Activated B cell treated with CpG ODN at 0.5 μM for 24 hours (primary cell): Measurements from ENCODE around the gene TRIM66. TPM values are rescaled to one million over a fixed set of nuclear protein-coding genes. Genes with fewer than 3 reads are reported as not detected.

Experiments used
- ATAC-seq: fragments of 200-7000 bp; cut with Tn5 transposase; one replicate; pipeline ENCODE4 v1.10.0; 2021; ENCODE audit warnings: low read depth, mild to moderate bottlenecking, moderate library complexity
- CTCF ChIA-PET: fragments of 350-600 bp; sonication (Branson Sonifier 250); formaldehyde crosslinking; loops from one replicate; lab custom pipeline; 2021; ENCODE audit warnings: antibody characterized with exemption; lab: Charles Lee
- POLR2A ChIA-PET: fragments of 350-600 bp; sonication (Branson Sonifier 250); formaldehyde crosslinking; loops from one replicate; lab custom pipeline; 2021; ENCODE audit warnings: antibody characterized with exemption; lab: Charles Lee
- DNase-seq: peaks from one replicate; pipeline ENCODE4 v3.0.0; 2022
- H3K27ac Mint-ChIP-seq: one replicate; pipeline ENCODE4 v1.8.0; 2020; ENCODE audit warnings: mixed read lengths
- H3K27me3 Mint-ChIP-seq: one replicate; pipeline ENCODE4 v1.8.0; 2021; ENCODE audit warnings: mixed read lengths
- H3K36me3 Mint-ChIP-seq: one replicate; pipeline ENCODE4 v1.8.0; 2021; ENCODE audit warnings: low read depth, mixed read lengths
- H3K4me1 Mint-ChIP-seq: one replicate; pipeline ENCODE4 v1.8.0; 2021; ENCODE audit warnings: mixed read lengths
- H3K4me3 Mint-ChIP-seq: one replicate; pipeline ENCODE4 v1.8.0; 2020; ENCODE audit warnings: mild to moderate bottlenecking, mixed read lengths
- H3K9me3 Mint-ChIP-seq: one replicate; pipeline ENCODE4 v1.8.0; 2020; ENCODE audit warnings: mixed read lengths
- intact Hi-C: fragments of 100-400 bp; cut with micrococcal nuclease; formaldehyde crosslinking; loops from one replicate; pipeline ENCODE4 v1.15.1; 2024
- total RNA-seq: library from RNA; stranded (reverse); gene quantifications from 2 replicates; pipeline ENCODE4 v1.2.3, GENCODE V29; 2022
- TF ChIP-seq, protein P1 (sequence below): fragments of 200-600 bp; IDR thresholded peaks from one replicate; pipeline ENCODE4 v1.8.0; 2022; ENCODE audit warnings: antibody characterized with exemption, mild to moderate bottlenecking

Gene TRIM66
- total RNA-seq, 1 donor from 2014 or later, result 12.4 TPM

DNA sequence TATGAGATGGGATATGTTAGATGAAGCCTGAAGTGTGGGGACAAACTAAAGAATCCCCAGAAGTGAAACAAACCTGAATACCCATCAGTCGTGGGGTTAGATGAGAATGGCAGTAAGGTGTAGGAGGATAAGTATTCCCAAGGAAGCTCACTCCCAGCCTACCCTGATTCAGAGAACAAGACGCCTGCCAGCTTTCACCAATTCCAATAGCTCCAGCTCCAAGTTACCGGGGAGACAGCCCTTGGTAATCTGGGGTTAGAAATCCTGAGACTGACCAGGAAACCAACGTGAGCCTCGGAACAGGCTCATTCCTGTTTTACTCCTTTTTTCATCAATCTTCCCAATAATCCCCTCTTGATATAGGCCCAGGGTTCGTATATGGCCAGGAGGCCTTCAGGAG, 46.6 kb upstream of the TRIM66 start:
- no peak overlapping the region for H3K4me3 Mint-ChIP-seq

GRCh38 chr11:8728563-8728962, 46.1 kb upstream of the TRIM66 start:
- peaks cover 27% of the 10 kb centered on the region for H3K4me1 Mint-ChIP-seq
- H3K9me3 Mint-ChIP-seq, result no peaks in the 10 kb centered on the region
- DNase-seq, result no peak
- no peak overlapping the region for H3K27ac Mint-ChIP-seq
- no peaks in the 10 kb centered on the region for H3K27me3 Mint-ChIP-seq
- CTCF ChIA-PET, result no interaction called here
- POLR2A ChIA-PET, result no interaction called here
- ATAC-seq, result no peak
- TF ChIP-seq, protein P1, sequence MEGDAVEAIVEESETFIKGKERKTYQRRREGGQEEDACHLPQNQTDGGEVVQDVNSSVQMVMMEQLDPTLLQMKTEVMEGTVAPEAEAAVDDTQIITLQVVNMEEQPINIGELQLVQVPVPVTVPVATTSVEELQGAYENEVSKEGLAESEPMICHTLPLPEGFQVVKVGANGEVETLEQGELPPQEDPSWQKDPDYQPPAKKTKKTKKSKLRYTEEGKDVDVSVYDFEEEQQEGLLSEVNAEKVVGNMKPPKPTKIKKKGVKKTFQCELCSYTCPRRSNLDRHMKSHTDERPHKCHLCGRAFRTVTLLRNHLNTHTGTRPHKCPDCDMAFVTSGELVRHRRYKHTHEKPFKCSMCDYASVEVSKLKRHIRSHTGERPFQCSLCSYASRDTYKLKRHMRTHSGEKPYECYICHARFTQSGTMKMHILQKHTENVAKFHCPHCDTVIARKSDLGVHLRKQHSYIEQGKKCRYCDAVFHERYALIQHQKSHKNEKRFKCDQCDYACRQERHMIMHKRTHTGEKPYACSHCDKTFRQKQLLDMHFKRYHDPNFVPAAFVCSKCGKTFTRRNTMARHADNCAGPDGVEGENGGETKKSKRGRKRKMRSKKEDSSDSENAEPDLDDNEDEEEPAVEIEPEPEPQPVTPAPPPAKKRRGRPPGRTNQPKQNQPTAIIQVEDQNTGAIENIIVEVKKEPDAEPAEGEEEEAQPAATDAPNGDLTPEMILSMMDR, result no peak
- no peak overlapping the region for H3K4me3 Mint-ChIP-seq
- H3K36me3 Mint-ChIP-seq, result no peaks in the 10 kb centered on the region
- intact Hi-C loops, result no loop called here

More for the DNA sequence above, 46.6 kb upstream of the TRIM66 start:
- no peaks in the 10 kb centered on the region for H3K9me3 Mint-ChIP-seq
- ChIA-PET CTCF (no interaction called here), POLR2A (no interaction called here)
- ATAC-seq, result no peak
- no peaks in the 10 kb centered on the region for H3K36me3 Mint-ChIP-seq
- intact Hi-C loops, result no loop called here
- H3K4me1 Mint-ChIP-seq, result peaks cover 32% of the 10 kb centered on the region
- TF ChIP-seq, protein P1, result no peak
- no peak overlapping the region for H3K27ac Mint-ChIP-seq
- DNase-seq, result no peak
- H3K27me3 Mint-ChIP-seq, result no peaks in the 10 kb centered on the region

- ATAC-seq, result no peak
- intact Hi-C loops, result no loop called here
These were observed 43.9 kb upstream of the TRIM66 start for GRCh38 chr11:8726395-8726794.

DNA sequence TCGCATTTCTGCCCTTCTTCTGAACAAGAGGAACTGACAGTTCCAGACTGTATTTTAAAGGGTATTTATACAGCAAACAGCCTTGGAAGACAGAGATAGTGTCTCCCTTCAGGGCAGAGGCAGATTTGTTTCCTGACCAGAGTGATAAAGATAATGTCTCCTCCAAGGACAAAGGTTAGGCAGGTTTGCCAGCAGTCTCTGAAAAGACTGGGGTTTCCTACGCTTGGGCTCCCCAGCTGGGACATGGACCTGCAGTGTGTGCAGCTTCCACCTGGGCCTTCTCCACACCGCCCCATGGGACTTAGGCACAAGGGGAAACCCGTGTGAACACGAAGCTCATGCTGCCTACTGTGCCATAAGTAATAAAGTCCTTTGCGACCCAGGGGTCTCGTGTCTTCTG, 42.2 kb upstream of the TRIM66 start:
- peaks cover 10% of the 10 kb centered on the region for H3K27me3 Mint-ChIP-seq
- ATAC-seq (no peak), DNase-seq (no peak)
- TF ChIP-seq, protein P1, result no peak
- intact Hi-C loops, result no loop called here
- H3K4me1 Mint-ChIP-seq, result no peaks in the 10 kb centered on the region
- ChIA-PET POLR2A (no interaction called here), CTCF (no interaction called here)
- H3K27ac Mint-ChIP-seq, result no peak overlapping the region
- H3K4me3 Mint-ChIP-seq, result no peak overlapping the region
- H3K9me3 Mint-ChIP-seq, result no peaks in the 10 kb centered on the region
- no peaks in the 10 kb centered on the region for H3K36me3 Mint-ChIP-seq

More at GRCh38 chr11:8726395-8726794, 43.9 kb upstream of the TRIM66 start:
- Mint-ChIP-seq H3K27ac (no peak overlapping the region), H3K36me3 (no peaks in the 10 kb centered on the region), H3K27me3 (peaks cover 4% of the 10 kb centered on the region), H3K9me3 (no peaks in the 10 kb centered on the region), H3K4me1 (peaks cover 6% of the 10 kb centered on the region), H3K4me3 (no peak overlapping the region)
- no peak for DNase-seq
- POLR2A ChIA-PET, result no interaction called here
- TF ChIP-seq, protein P1, result no peak
- CTCF ChIA-PET, result no interaction called here

DNA sequence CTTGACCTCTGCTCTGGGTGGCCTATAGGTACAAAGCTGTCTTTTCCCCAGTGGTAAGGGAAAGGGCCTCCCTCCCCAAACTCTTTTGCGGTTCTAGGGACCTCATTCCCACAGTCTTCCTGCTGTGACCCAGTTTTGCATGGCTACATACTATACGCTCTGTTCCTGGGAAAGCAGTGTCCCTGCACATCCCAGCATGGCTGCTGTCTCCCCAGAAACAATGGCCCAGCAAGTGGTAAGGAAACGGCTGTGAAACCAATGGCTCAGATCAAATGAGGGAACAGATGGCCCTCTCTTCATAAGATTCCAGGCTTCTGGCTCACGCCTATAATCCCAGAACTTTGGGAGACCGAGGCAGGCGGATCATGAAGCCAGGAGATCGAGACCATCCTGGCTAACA, 41.2 kb upstream of the TRIM66 start:
- no peak for ATAC-seq
- ChIA-PET POLR2A (no interaction called here), CTCF (no interaction called here)
- H3K9me3 Mint-ChIP-seq, result no peaks in the 10 kb centered on the region
- TF ChIP-seq, protein P1, result no peak
- H3K4me3 Mint-ChIP-seq, result no peak overlapping the region
- peaks cover 3% of the 10 kb centered on the region for H3K4me1 Mint-ChIP-seq
- H3K27me3 Mint-ChIP-seq, result peaks cover 10% of the 10 kb centered on the region
- no peaks in the 10 kb centered on the region for H3K36me3 Mint-ChIP-seq
- intact Hi-C loops, result no loop called here
- H3K27ac Mint-ChIP-seq, result no peak overlapping the region
- no peak for DNase-seq
